Measurements from ENCODE around the gene TRAF3. TPM values are rescaled to one million over a fixed set of nuclear protein-coding genes. Genes with fewer than 3 reads are reported as not detected.

TRAF3 gene
- total RNA-seq, 1 donor from 2014 or later, result 14.0 TPM

GRCh38 chr14:102907303-102907844, 130.1 kb downstream of the TRAF3 start:
- TF ChIP-seq POLR2AphosphoS5 (IDR thresholded peaks at IDR 0.05; ENCODE audit: insufficient read depth in 1 of 2, low read depth in 1 of 2), result no peak
- no peak for TF ChIP-seq CTCF (IDR thresholded peaks at IDR 0.05)
- no peak for TF ChIP-seq POLR2A (IDR thresholded peaks at IDR 0.05)
- DNase-seq (ENCODE audit: extremely low spot score in 2 of 2), result no peak
- Histone ChIP-seq H3K27me3 (no peaks in the 10 kb centered on the region), H3K27ac (no peak overlapping the region), H3K4me1 (no peaks in the 10 kb centered on the region), H3K4me3 (no peak overlapping the region), H3K36me3 (peaks cover 0 to 40% of the 10 kb centered on the region in 2 donors), H3K9me3 (no peaks in the 10 kb centered on the region)
- intact Hi-C loops (cut with DNase I), result no loop called here

- Histone ChIP-seq H3K27me3 (no peaks in the 10 kb centered on the region), H3K9me3 (no peaks in the 10 kb centered on the region), H3K36me3 (peaks cover 0 to 39% of the 10 kb centered on the region in 2 donors), H3K4me3 (no peak overlapping the region), H3K4me1 (no peaks in the 10 kb centered on the region), H3K27ac (no peak overlapping the region)
- intact Hi-C loops (cut with DNase I), result no loop called here
- TF ChIP-seq CTCF (IDR thresholded peaks at IDR 0.05) (no peak), POLR2AphosphoS5 (IDR thresholded peaks at IDR 0.05; ENCODE audit: insufficient read depth in 1 of 2, low read depth in 1 of 2) (no peak), POLR2A (IDR thresholded peaks at IDR 0.05) (no peak)
- no peak for DNase-seq (ENCODE audit: extremely low spot score in 2 of 2)
These were observed 130.9 kb downstream of the TRAF3 start for GRCh38 chr14:102907980-102908730.

- peaks cover 0 to 31% of the 10 kb centered on the region in 2 donors for H3K36me3 ChIP-seq
- H3K4me1 ChIP-seq, result no peaks in the 10 kb centered on the region
- H3K9me3 ChIP-seq, result no peaks in the 10 kb centered on the region
- DNase-seq (ENCODE audit: extremely low spot score in 2 of 2), result no peak
- intact Hi-C loops (cut with DNase I), result no loop called here
- TF ChIP-seq POLR2AphosphoS5 (IDR thresholded peaks at IDR 0.05; ENCODE audit: insufficient read depth in 1 of 2, low read depth in 1 of 2), result no peak
- no peak for TF ChIP-seq POLR2A (IDR thresholded peaks at IDR 0.05)
- H3K27ac ChIP-seq, result no peak overlapping the region
- no peaks in the 10 kb centered on the region for H3K27me3 ChIP-seq
- H3K4me3 ChIP-seq, result no peak overlapping the region
These were observed 131.7 kb downstream of the TRAF3 start for GRCh38 chr14:102908766-102909455.

GRCh38 chr14:102909462-102909861, 132.2 kb downstream of the TRAF3 start:
- no peaks in the 10 kb centered on the region for H3K9me3 ChIP-seq
- H3K36me3 ChIP-seq, result peaks cover 0 to 28% of the 10 kb centered on the region in 2 donors
- intact Hi-C loops (cut with DNase I), result no loop called here
- TF ChIP-seq POLR2AphosphoS5 (IDR thresholded peaks at IDR 0.05; ENCODE audit: insufficient read depth in 1 of 2, low read depth in 1 of 2) (no peak), POLR2A (IDR thresholded peaks at IDR 0.05) (no peak), CTCF (IDR thresholded peaks at IDR 0.05) (no peak)
- H3K27me3 ChIP-seq, result no peaks in the 10 kb centered on the region
- H3K4me3 ChIP-seq, result no peak overlapping the region
- DNase-seq (ENCODE audit: extremely low spot score in 2 of 2), result no peak
- no peaks in the 10 kb centered on the region for H3K4me1 ChIP-seq
- no peak overlapping the region for H3K27ac ChIP-seq

GRCh38 chr14:102909911-102910310, 132.7 kb downstream of the TRAF3 start:
- Histone ChIP-seq H3K9me3 (no peaks in the 10 kb centered on the region), H3K4me3 (no peak overlapping the region), H3K27ac (no peak overlapping the region), H3K36me3 (peaks cover 0 to 26% of the 10 kb centered on the region in 2 donors), H3K4me1 (no peaks in the 10 kb centered on the region), H3K27me3 (no peaks in the 10 kb centered on the region)
- TF ChIP-seq POLR2A (IDR thresholded peaks at IDR 0.05) (no peak), POLR2AphosphoS5 (IDR thresholded peaks at IDR 0.05; ENCODE audit: insufficient read depth in 1 of 2, low read depth in 1 of 2) (no peak), CTCF (IDR thresholded peaks at IDR 0.05) (no peak)
- intact Hi-C loops (cut with DNase I), result loop anchor here (10.0 kb wide), 1 partner anchor 135 kb away; the partner anchor contains the start of gene TRAF3
- DNase-seq (ENCODE audit: extremely low spot score in 2 of 2), result no peak
